Measurements from ENCODE around the gene EHMT2.
"Not testable (repeated sequence)": the region's sequence is repeated elsewhere in the genome, so short reads cannot be mapped to it uniquely, and the experiment has no call there.

- TF ChIP-seq, protein P1, sequence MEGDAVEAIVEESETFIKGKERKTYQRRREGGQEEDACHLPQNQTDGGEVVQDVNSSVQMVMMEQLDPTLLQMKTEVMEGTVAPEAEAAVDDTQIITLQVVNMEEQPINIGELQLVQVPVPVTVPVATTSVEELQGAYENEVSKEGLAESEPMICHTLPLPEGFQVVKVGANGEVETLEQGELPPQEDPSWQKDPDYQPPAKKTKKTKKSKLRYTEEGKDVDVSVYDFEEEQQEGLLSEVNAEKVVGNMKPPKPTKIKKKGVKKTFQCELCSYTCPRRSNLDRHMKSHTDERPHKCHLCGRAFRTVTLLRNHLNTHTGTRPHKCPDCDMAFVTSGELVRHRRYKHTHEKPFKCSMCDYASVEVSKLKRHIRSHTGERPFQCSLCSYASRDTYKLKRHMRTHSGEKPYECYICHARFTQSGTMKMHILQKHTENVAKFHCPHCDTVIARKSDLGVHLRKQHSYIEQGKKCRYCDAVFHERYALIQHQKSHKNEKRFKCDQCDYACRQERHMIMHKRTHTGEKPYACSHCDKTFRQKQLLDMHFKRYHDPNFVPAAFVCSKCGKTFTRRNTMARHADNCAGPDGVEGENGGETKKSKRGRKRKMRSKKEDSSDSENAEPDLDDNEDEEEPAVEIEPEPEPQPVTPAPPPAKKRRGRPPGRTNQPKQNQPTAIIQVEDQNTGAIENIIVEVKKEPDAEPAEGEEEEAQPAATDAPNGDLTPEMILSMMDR (IDR thresholded peaks at IDR 0.05) = not testable (repeated sequence)
- TF ChIP-seq POLR2A (IDR thresholded peaks at IDR 0.05) = not testable (repeated sequence)
These were observed 11.8 kb upstream of the EHMT2 start for GRCh38 chr6:31909298-31909697.
